Measurements from ENCODE around the gene AKR1C4.
"Not testable (repeated sequence)": the region's sequence is repeated elsewhere in the genome, so short reads cannot be mapped to it uniquely, and the experiment has no call there.

AKR1C4 gene

DNA sequence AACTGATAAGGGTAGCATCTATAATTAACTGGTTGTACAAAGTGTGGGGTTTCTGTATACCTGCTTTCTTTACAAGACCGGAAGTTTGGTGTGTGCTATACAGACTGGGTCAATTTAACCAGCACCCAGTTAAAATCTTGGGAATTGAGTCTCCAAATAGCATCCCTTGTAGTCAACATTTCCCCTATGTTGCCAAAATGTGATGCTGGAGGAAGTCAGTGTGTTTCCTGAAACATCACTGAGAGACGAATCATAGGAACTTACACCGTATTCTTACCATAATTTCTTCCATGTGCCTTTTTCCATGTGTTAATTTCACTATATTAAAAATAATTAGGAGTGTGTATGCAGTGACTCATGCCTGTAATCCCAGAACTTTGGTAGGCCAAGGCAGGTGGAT, 1.7 kb downstream of the AKR1C4 start:
- DNase-seq (ENCODE audit: low spot score), result no peak
- TF ChIP-seq, protein P1, sequence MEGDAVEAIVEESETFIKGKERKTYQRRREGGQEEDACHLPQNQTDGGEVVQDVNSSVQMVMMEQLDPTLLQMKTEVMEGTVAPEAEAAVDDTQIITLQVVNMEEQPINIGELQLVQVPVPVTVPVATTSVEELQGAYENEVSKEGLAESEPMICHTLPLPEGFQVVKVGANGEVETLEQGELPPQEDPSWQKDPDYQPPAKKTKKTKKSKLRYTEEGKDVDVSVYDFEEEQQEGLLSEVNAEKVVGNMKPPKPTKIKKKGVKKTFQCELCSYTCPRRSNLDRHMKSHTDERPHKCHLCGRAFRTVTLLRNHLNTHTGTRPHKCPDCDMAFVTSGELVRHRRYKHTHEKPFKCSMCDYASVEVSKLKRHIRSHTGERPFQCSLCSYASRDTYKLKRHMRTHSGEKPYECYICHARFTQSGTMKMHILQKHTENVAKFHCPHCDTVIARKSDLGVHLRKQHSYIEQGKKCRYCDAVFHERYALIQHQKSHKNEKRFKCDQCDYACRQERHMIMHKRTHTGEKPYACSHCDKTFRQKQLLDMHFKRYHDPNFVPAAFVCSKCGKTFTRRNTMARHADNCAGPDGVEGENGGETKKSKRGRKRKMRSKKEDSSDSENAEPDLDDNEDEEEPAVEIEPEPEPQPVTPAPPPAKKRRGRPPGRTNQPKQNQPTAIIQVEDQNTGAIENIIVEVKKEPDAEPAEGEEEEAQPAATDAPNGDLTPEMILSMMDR (IDR thresholded peaks at IDR 0.05; ENCODE audit: borderline replicate concordance, control extremely low read depth, extremely low read depth, insufficient read depth, missing control alignments), result no peak
- in situ Hi-C loops (cut with MboI; ENCODE audit: low sequenced_read_pairs, unreplicated experiment), result no loop called here

DNA sequence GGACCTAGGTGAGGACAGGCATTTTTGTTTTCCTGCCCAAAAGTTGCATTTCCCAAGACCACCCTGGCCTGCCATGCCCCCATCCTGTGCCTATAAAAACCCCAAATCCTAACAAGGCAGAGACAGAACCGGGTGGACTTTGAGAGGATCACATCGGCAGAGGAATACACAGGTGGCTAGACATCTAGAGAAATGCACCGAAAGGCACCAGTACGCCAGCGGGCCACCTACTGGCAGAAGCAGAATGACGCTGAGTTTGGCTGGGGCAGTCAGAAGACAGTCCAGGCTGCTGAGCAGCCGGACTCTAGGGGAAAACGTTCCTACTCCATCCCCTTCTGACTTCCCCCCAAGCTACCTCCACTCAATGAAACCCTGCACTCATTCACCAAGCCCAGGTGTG, 2.8 kb downstream of the AKR1C4 start:
- DNase-seq (ENCODE audit: low spot score), result no peak
- in situ Hi-C loops (cut with MboI; ENCODE audit: low sequenced_read_pairs, unreplicated experiment), result no loop called here
- TF ChIP-seq, protein P1 (IDR thresholded peaks at IDR 0.05; ENCODE audit: borderline replicate concordance, control extremely low read depth, extremely low read depth, insufficient read depth, missing control alignments), result no peak

DNA sequence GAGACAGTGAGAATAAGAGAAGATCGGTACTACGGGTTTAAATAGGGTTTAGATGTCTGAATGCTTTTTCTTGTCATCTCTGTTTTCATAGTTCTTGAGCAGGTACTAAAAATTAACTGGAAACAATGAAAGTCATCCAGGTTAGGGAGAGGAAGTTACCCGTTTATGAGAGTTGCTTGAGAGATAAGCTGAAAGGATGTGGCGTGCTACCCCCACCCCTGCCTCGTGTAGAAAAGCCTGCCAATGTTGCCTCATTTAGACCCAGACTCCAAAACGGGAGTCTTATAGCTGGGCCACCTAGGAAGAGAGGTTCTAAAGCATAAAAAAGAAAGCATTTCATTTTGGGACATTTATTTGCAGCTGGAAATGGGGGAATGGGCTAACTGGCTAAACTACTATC, 10.2 kb downstream of the AKR1C4 start:
- TF ChIP-seq, protein P1 (IDR thresholded peaks at IDR 0.05; ENCODE audit: borderline replicate concordance, control extremely low read depth, extremely low read depth, insufficient read depth, missing control alignments), result no peak
- no peak for DNase-seq (ENCODE audit: low spot score)
- in situ Hi-C loops (cut with MboI; ENCODE audit: low sequenced_read_pairs, unreplicated experiment), result no loop called here

DNA sequence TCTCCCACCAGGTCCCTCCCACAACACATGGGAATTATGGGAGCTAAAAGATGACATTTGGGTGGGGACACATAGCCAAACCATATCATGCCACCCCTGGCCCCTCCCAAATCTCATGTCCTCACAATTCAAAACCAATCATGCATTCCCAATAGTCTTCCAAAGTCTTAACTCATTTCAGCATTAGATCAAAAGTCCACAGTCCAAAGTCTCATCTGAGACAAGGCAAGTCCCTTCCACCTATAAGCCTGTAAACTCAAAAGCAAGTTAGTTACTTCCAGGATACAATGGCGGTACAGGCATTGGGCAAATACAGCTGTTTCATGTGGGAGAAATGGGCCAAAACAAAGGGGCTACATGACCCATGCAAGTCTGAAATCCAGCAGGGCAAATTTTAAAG, 13.1 kb downstream of the AKR1C4 start:
- DNase-seq (ENCODE audit: low spot score); in situ Hi-C loops (cut with MboI; ENCODE audit: low sequenced_read_pairs, unreplicated experiment): not testable (repeated sequence)

DNA sequence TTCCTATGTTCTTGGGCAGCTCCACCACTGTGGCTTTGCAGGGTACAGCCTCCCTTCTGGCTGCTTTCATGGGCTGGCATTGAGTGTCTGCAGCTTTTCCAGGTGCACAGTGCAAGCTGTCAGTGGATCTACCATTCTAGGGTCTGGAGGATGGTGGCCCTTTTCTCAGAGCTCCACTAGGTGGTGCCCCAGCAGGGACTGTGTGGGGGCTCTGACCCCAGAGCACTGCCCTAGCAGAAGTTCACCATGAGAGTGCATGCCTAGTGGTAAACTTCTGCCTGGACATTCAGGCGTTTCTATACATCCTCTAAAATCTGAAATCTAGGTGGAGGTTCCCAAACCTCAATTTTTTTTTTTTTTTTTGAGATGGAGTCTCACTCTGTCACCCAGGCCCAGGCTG, 13.6 kb downstream of the AKR1C4 start:
- in situ Hi-C loops (cut with MboI; ENCODE audit: low sequenced_read_pairs, unreplicated experiment); DNase-seq (ENCODE audit: low spot score): not testable (repeated sequence)

DNA sequence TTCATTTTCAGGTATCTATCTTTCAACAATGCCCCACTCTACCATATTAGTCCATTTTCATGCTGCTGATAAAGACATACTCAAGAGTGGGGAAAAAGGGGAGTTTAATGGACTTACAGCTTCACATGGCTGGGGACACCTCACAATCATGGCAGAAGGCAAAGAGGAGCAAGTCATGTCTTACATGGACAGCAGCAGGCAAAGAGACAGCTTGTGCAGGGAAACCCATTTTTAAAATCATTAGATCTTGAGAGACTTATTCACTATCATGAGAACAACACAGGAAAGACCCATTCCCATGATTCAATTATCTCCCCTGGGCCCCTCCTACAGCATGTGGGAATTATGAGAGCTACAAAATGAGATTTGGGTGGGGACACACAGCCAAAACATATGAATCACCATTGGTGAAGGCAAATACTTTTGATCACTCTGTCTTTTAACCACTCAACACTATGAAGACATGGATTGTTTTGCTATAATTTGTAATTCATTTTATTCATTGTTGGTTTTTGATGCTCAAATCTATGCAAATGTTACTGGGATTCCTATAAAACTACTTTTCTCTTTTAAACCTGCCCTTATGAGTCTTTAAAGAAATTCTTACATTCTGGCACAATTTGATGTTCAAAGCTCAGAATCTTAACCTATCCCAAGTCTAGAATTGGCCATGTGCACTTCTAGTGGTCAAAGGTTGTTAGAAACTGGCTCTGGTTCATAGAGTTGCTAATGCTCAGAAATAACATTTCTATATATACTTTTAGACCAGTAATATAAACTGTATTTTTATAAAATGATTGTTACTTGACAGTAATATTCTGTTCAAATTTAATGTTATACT, 15.3 kb downstream of the AKR1C4 start:
- in situ Hi-C loops (cut with MboI; ENCODE audit: low sequenced_read_pairs, unreplicated experiment), result no loop called here
- TF ChIP-seq, protein P1 (IDR thresholded peaks at IDR 0.05; ENCODE audit: borderline replicate concordance, control extremely low read depth, extremely low read depth, insufficient read depth, missing control alignments), result no peak
- no peak for DNase-seq (ENCODE audit: low spot score)

DNA sequence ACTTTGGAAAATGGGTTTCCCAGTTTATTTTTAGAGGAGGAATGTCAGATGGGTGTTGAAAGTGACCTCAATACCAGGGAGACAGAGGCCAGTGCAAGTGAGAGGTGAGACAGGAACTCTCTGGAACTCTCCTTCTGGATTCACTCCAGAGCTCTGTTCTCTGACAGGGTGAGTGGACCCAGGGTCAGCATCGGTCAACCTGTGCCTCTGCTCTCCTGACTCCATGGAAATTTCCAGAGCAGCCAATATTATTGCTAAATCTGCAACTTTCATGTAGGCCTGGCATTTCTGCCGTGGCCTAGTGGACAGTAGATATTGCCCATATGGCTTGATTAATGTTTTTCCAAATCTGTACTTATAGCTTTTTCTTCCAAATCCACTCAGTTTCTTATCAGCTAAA, 20.2 kb downstream of the AKR1C4 start:
- in situ Hi-C loops (cut with MboI; ENCODE audit: low sequenced_read_pairs, unreplicated experiment), result no loop called here
- DNase-seq (ENCODE audit: low spot score), result no peak
- TF ChIP-seq, protein P1 (IDR thresholded peaks at IDR 0.05; ENCODE audit: borderline replicate concordance, control extremely low read depth, extremely low read depth, insufficient read depth, missing control alignments), result no peak

DNA sequence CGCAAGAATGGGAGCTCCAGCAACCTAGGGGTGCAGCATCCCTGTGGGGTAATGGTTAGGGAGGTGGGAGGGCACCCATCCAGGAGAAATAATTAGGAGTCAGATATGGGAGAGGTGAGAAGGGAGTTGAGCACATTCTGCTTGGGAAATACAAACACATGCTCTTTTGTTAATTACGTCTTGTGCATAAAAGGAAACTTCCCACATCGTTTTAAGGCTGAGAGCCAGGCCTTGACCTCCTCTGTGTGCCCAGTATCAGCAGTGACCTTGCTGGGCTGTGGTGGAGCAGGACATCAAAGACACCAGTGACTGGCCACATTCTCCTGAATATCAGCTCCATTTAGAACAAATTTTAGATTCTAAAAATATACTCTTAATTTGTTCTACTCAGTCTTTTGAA, 22.6 kb downstream of the AKR1C4 start:
- TF ChIP-seq, protein P1 (IDR thresholded peaks at IDR 0.05; ENCODE audit: borderline replicate concordance, control extremely low read depth, extremely low read depth, insufficient read depth, missing control alignments), result no peak
- in situ Hi-C loops (cut with MboI; ENCODE audit: low sequenced_read_pairs, unreplicated experiment), result no loop called here

DNA sequence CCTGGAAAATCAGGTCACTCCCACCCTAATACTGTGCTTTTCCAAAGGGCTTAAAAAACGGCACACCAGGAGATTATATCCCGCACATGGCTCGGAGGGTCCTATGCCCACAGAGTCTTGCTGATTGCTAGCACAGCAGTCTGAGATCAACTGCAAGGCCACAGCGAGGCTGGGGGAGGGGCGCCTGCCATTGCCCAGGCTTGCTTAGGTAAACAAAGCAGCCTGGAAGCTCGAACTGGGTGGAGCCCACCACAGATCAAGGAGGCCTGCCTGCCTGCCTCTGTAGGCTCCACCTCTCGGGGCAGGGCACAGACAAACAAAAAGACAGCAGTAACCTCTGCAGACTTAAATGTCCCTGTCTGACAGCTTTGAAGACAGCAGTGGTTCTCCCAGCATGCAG, 26.3 kb downstream of the AKR1C4 start:
- in situ Hi-C loops (cut with MboI; ENCODE audit: low sequenced_read_pairs, unreplicated experiment); DNase-seq (ENCODE audit: low spot score): not testable (repeated sequence)

More for the DNA sequence above, 22.6 kb downstream of the AKR1C4 start:
- DNase-seq (ENCODE audit: low spot score), result no peak

Measured in GM13976 (cell line).